22Rv1 (cell line): ENCODE results near the gene NCBP2.

Experiments
- H3K27ac ChIP-seq: fragments of 450-650 bp; 2 replicates; pipeline ENCODE4 v1.5.1; 2017
- ZFX ChIP-seq: fragments of 450-650 bp; IDR thresholded peaks from 2 replicates; pipeline ENCODE4 v1.6.1; 2017; ENCODE audit warnings: antibody characterized with exemption, borderline replicate concordance
- TF ChIP-seq, protein P1 (sequence below): fragments of 450-650 bp; IDR thresholded peaks from 2 replicates; pipeline ENCODE4 v1.5.1; 2017; ENCODE audit warnings: mild to moderate bottlenecking

The NCBP2 gene

GRCh38 chr3:196916995-196917394 lies 25.3 kb downstream of the NCBP2 start:
- TF ChIP-seq, protein P1, sequence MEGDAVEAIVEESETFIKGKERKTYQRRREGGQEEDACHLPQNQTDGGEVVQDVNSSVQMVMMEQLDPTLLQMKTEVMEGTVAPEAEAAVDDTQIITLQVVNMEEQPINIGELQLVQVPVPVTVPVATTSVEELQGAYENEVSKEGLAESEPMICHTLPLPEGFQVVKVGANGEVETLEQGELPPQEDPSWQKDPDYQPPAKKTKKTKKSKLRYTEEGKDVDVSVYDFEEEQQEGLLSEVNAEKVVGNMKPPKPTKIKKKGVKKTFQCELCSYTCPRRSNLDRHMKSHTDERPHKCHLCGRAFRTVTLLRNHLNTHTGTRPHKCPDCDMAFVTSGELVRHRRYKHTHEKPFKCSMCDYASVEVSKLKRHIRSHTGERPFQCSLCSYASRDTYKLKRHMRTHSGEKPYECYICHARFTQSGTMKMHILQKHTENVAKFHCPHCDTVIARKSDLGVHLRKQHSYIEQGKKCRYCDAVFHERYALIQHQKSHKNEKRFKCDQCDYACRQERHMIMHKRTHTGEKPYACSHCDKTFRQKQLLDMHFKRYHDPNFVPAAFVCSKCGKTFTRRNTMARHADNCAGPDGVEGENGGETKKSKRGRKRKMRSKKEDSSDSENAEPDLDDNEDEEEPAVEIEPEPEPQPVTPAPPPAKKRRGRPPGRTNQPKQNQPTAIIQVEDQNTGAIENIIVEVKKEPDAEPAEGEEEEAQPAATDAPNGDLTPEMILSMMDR, result no peak
- no peak for TF ChIP-seq ZFX
- H3K27ac ChIP-seq, result no peak overlapping the region

- TF ChIP-seq ZFX, result no peak
- TF ChIP-seq, protein P1, result no peak
- no peak overlapping the region for H3K27ac ChIP-seq
Observed at GRCh38 chr3:196916221-196916620, 26.1 kb downstream of the NCBP2 start.

DNA sequence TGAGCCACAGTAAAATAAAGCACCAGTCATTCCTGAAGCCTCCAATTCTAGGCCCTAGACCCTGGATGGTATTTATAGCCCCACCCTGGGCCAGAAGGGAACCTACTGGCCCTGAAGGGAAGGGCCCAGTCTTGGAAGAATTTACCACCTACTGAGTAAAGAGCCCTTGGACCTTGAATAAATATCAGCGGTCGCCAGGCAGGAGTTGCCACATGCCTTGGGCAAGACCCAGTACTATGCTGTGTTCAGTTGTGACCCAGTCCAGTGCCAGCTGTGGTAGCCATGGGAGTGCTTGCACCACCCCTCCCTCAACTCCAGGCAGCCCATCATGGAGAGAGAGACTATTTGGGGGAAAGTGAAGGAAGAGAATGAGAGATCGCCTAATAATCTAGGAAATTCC lies 27.0 kb downstream of the NCBP2 start:
- no peak overlapping the region for H3K27ac ChIP-seq
- TF ChIP-seq ZFX, result no peak
- TF ChIP-seq, protein P1, result no peak

GRCh38 chr3:196914866-196915265 lies 27.5 kb downstream of the NCBP2 start:
- TF ChIP-seq, protein P1, result no peak
- TF ChIP-seq ZFX, result no peak
- H3K27ac ChIP-seq, result no peak overlapping the region

GRCh38 chr3:196903740-196904139 lies 38.6 kb downstream of the NCBP2 start:
- TF ChIP-seq, protein P1, result no peak
- TF ChIP-seq ZFX, result no peak

DNA sequence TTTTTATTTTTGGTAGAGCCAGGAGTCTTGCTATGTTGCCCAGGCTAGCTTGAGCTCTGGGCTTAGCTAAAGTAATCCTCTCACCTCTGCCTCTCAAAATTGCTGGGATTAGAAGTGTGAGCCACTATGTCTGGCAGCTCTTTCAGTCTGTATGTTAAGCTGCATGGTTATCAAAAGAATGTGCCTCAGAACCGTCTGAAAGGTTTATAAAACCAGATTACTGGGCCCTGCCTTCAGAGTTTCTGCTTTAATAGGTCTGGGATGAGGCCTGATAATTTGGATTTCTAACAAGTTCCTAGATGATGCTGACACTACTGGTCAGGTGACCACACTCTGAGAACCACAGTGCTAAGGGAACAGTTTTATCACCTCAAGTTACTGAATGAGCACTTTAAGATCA lies 40.0 kb downstream of the NCBP2 start:
- H3K27ac ChIP-seq, result no peak overlapping the region
- TF ChIP-seq, protein P1, result no peak
- no peak for TF ChIP-seq ZFX

More at GRCh38 chr3:196903740-196904139, 38.6 kb downstream of the NCBP2 start:
- H3K27ac ChIP-seq, result no peak overlapping the region

GRCh38 chr3:196901768-196902167 lies 40.6 kb downstream of the NCBP2 start:
- no peak overlapping the region for H3K27ac ChIP-seq
- TF ChIP-seq, protein P1, result no peak
- no peak for TF ChIP-seq ZFX
